ENCODE results near the gene NDUFS6.

Gene NDUFS6

GRCh38 chr5:1855075-1855474 is 53.9 kb downstream of the NDUFS6 start:
- H3K9me3 ChIP-seq (ENCODE audit: severe bottlenecking), result no peaks in the 10 kb centered on the region
- TF ChIP-seq, protein P1, sequence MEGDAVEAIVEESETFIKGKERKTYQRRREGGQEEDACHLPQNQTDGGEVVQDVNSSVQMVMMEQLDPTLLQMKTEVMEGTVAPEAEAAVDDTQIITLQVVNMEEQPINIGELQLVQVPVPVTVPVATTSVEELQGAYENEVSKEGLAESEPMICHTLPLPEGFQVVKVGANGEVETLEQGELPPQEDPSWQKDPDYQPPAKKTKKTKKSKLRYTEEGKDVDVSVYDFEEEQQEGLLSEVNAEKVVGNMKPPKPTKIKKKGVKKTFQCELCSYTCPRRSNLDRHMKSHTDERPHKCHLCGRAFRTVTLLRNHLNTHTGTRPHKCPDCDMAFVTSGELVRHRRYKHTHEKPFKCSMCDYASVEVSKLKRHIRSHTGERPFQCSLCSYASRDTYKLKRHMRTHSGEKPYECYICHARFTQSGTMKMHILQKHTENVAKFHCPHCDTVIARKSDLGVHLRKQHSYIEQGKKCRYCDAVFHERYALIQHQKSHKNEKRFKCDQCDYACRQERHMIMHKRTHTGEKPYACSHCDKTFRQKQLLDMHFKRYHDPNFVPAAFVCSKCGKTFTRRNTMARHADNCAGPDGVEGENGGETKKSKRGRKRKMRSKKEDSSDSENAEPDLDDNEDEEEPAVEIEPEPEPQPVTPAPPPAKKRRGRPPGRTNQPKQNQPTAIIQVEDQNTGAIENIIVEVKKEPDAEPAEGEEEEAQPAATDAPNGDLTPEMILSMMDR (IDR thresholded peaks at IDR 0.05; ENCODE audit: low read depth, low read length), result no peak
- no peak overlapping the region for H3K4me3 ChIP-seq (ENCODE audit: low read depth, low read length)
- no peak overlapping the region for H3K27ac ChIP-seq
- peaks cover 24% of the 10 kb centered on the region for H3K27me3 ChIP-seq (ENCODE audit: insufficient read depth, low read depth, severe bottlenecking)
- H3K36me3 ChIP-seq, result no peaks in the 10 kb centered on the region
- no peak for DNase-seq

DNA sequence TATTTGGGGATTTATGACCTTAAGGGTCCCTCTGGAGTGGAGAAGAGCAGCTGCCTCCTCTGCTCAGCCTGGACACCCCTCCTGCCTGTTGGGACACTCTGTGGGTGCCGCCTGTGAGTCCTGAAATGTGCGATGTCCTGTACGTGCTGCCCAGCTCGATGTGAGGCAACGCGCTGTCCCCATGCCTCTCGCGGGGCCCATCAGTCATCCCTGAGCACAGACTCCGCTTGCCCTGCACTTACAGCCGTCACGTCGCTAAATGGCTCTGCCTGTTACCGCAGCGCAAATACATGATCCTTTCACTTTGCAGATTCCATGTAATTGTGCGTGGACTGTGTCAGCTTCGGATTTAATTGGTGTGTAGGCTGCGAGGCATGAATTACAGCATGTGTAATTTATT is 54.4 kb downstream of the NDUFS6 start:
- H3K4me3 ChIP-seq (ENCODE audit: low read depth, low read length), result no peak overlapping the region
- TF ChIP-seq, protein P1 (IDR thresholded peaks at IDR 0.05; ENCODE audit: low read depth, low read length), result no peak
- H3K36me3 ChIP-seq, result no peaks in the 10 kb centered on the region
- no peak overlapping the region for H3K27ac ChIP-seq
- no peak for DNase-seq
- peaks cover 29% of the 10 kb centered on the region for H3K27me3 ChIP-seq (ENCODE audit: insufficient read depth, low read depth, severe bottlenecking)
- no peaks in the 10 kb centered on the region for H3K9me3 ChIP-seq (ENCODE audit: severe bottlenecking)

- TF ChIP-seq, protein P1 (IDR thresholded peaks at IDR 0.05; ENCODE audit: low read depth, low read length), result no peak
- Histone ChIP-seq H3K36me3 (no peaks in the 10 kb centered on the region), H3K4me3 (ENCODE audit: low read depth, low read length) (no peak overlapping the region), H3K27ac (no peak overlapping the region), H3K27me3 (ENCODE audit: insufficient read depth, low read depth, severe bottlenecking) (peaks cover 40% of the 10 kb centered on the region), H3K9me3 (ENCODE audit: severe bottlenecking) (no peaks in the 10 kb centered on the region)
- DNase-seq, result no peak
These were observed 55.5 kb downstream of the NDUFS6 start for GRCh38 chr5:1856596-1857255.

GRCh38 chr5:1857256-1857600 is 56.0 kb downstream of the NDUFS6 start:
- TF ChIP-seq, protein P1 (IDR thresholded peaks at IDR 0.05; ENCODE audit: low read depth, low read length), result no peak
- DNase-seq, result no peak
- Histone ChIP-seq H3K4me3 (ENCODE audit: low read depth, low read length) (no peak overlapping the region), H3K27me3 (ENCODE audit: insufficient read depth, low read depth, severe bottlenecking) (peaks cover 45% of the 10 kb centered on the region), H3K36me3 (no peaks in the 10 kb centered on the region), H3K27ac (no peak overlapping the region), H3K9me3 (ENCODE audit: severe bottlenecking) (no peaks in the 10 kb centered on the region)

DNA sequence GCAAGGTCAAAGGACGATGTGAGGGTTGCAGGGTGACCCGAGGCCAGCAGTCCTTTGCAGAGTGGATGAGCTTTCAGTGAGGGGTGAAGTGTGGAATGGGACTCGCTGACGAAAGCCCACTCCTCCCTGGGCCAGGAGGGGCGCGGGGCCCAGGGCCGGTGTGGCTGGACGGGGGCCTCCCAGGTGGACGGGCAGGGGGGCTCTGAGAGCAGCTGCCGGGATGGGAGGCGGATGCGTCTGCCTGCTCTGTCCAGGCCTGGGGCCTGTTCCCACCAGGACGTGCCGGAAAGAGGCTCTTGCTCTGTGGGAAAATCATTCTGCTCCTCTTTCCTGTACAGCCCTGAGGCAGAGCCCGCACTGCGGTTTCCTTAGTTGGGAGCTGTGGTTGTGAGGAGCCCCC is 57.2 kb downstream of the NDUFS6 start:
- H3K27ac ChIP-seq, result no peak overlapping the region
- no peaks in the 10 kb centered on the region for H3K9me3 ChIP-seq (ENCODE audit: severe bottlenecking)
- no peak overlapping the region for H3K4me3 ChIP-seq (ENCODE audit: low read depth, low read length)
- DNase-seq, result no peak
- H3K27me3 ChIP-seq (ENCODE audit: insufficient read depth, low read depth, severe bottlenecking), result peaks cover 57% of the 10 kb centered on the region
- TF ChIP-seq, protein P1 (IDR thresholded peaks at IDR 0.05; ENCODE audit: low read depth, low read length), result no peak
- no peaks in the 10 kb centered on the region for H3K36me3 ChIP-seq

- Histone ChIP-seq H3K9me3 (ENCODE audit: severe bottlenecking) (no peaks in the 10 kb centered on the region), H3K27ac (no peak overlapping the region), H3K4me3 (ENCODE audit: low read depth, low read length) (no peak overlapping the region), H3K27me3 (ENCODE audit: insufficient read depth, low read depth, severe bottlenecking) (peaks cover 58% of the 10 kb centered on the region), H3K36me3 (no peaks in the 10 kb centered on the region)
- TF ChIP-seq, protein P1 (IDR thresholded peaks at IDR 0.05; ENCODE audit: low read depth, low read length), result no peak
- DNase-seq, result no peak
These were observed 57.9 kb downstream of the NDUFS6 start for GRCh38 chr5:1859099-1859498.

Measured in WERI-Rb-1 (cell line).